Caco-2 (cell line): Measurements from ENCODE around the gene NUP93. TPM values are rescaled to one million over a fixed set of nuclear protein-coding genes. Genes with fewer than 3 reads are reported as not detected.

Source experiments
- BruUV-seq: library from RNA; stranded (reverse); fragments of 400-500 nt; replicated peaks from 2 replicates; lab custom pipeline; 2021; lab: Mats Ljungman, UMichigan
- CTCF ChIA-PET: fragments of 300-600 bp; sonication (Branson Sonifier 250); formaldehyde crosslinking; loops from one replicate; lab custom pipeline; 2022; ENCODE audit warnings: antibody characterized with exemption; lab: Charles Lee
- POLR2A ChIA-PET: fragments of 300-600 bp; sonication (Branson Sonifier 250); formaldehyde crosslinking; loops from one replicate; lab custom pipeline; 2022; ENCODE audit warnings: antibody characterized with exemption; lab: Charles Lee
- DNase-seq, 2 experiments: peaks; one replicate each; pipeline versions ENCODE4 v3.0.0 to v3.0.0-alpha.2; 2020 to 2022
- H3K27me3 ChIP-seq: replicated peaks from 2 replicates; pipeline ENCODE4 v1.6.0; 2011; ENCODE audit warnings: low read length; ENCODE audit not compliant: control insufficient read depth, insufficient read depth
- H3K36me3 ChIP-seq: 2 replicates; pipeline ENCODE4 v1.5.1; 2011; ENCODE audit warnings: low read length; ENCODE audit not compliant: control insufficient read depth, insufficient read depth
- H3K4me1 ChIP-seq: fragments of 250-450 bp; sonication (Bioruptor Pico); 2 replicates; pipeline ENCODE4 v1.5.1; 2020; ENCODE audit warnings: mild to moderate bottlenecking
- H3K4me3 ChIP-seq: 2 replicates; pipeline ENCODE4 v1.5.1; 2011; ENCODE audit warnings: low read depth, mild to moderate bottlenecking, control low read depth, low read length
- H3K9me3 ChIP-seq: fragments of 250-450 bp; sonication (Bioruptor Pico); 2 replicates; pipeline ENCODE4 v1.5.1; 2020; ENCODE audit warnings: mild to moderate bottlenecking, moderate library complexity
- H3K27ac Mint-ChIP-seq: one replicate; pipeline ENCODE4 v1.8.0; 2022; ENCODE audit warnings: mixed read lengths; ENCODE audit not compliant: unreplicated experiment
- H3K27me3 Mint-ChIP-seq: one replicate; pipeline ENCODE4 v1.8.0; 2022; ENCODE audit warnings: mixed read lengths; ENCODE audit not compliant: insufficient read depth, unreplicated experiment
- H3K36me3 Mint-ChIP-seq: one replicate; pipeline ENCODE4 v1.8.0; 2022; ENCODE audit warnings: mild to moderate bottlenecking, mixed read lengths; ENCODE audit not compliant: insufficient read depth, unreplicated experiment
- H3K4me1 Mint-ChIP-seq: one replicate; pipeline ENCODE4 v1.8.0; 2022; ENCODE audit warnings: low read depth, mixed read lengths; ENCODE audit not compliant: unreplicated experiment
- H3K4me3 Mint-ChIP-seq: one replicate; pipeline ENCODE4 v1.8.0; 2022; ENCODE audit warnings: mild to moderate bottlenecking, moderate library complexity, mixed read lengths; ENCODE audit not compliant: unreplicated experiment
- H3K9me3 Mint-ChIP-seq: one replicate; pipeline ENCODE4 v1.8.0; 2022; ENCODE audit warnings: mixed read lengths; ENCODE audit not compliant: unreplicated experiment
- CTCF ChIP-seq, 2 experiments: fragments of 200-600 bp in 1 of 2; IDR thresholded peaks; 1 replicate in 1 of 2; 2 replicates in 1 of 2; pipeline versions ENCODE4 v1.5.1 to v1.8.0; 2011 to 2022; ENCODE audit warnings: antibody characterized with exemption in 1 of 2, control low read depth in 1 of 2, inconsistent platforms in 1 of 2, low read depth in 1 of 2, low read length in 1 of 2, mild to moderate bottlenecking in 1 of 2, moderate library complexity in 1 of 2; ENCODE audit not compliant: insufficient read depth in 1 of 2, severe bottlenecking in 1 of 2, unreplicated experiment in 1 of 2
- intact Hi-C: fragments of 100-400 bp; cut with micrococcal nuclease; formaldehyde crosslinking; loops from one replicate; pipeline ENCODE4 v1.10.0; 2022; ENCODE audit not compliant: unreplicated experiment
- total RNA-seq: library from RNA; stranded (reverse); gene quantifications from 2 replicates; pipeline ENCODE4 v1.2.3, GENCODE V29; 2022

NUP93 gene
- total RNA-seq, 1 experiment from 2014 or later, result 148 TPM

- H3K36me3 Mint-ChIP-seq, result peaks cover 22% of the 10 kb centered on the region
- ChIA-PET POLR2A (no interaction called here), CTCF (interaction anchor here (1.1 kb wide), 1 partner anchor 113 kb away, joined by 3 read pairs; no protein-coding TSS in a partner anchor)
- H3K9me3 Mint-ChIP-seq, result no peaks in the 10 kb centered on the region
- H3K4me1 ChIP-seq, result peaks cover 71% of the 10 kb centered on the region
- no peaks in the 10 kb centered on the region for H3K27me3 ChIP-seq
- peak overlapping the region; percentile 53 for H3K4me3 Mint-ChIP-seq
- TSS peak; percentile 42 for BruUV-seq
- intact Hi-C loops, result loop anchor here (2.0 kb wide), 1 partner anchor 24 kb away; no protein-coding TSS in a partner anchor
- no peaks in the 10 kb centered on the region for H3K27me3 Mint-ChIP-seq
- peaks cover 39% of the 10 kb centered on the region for H3K4me1 Mint-ChIP-seq
- 0 out of 2 replicates have a peak, but pooled peaks cover 8% of the 10 kb centered on the region for H3K9me3 ChIP-seq
- peak; percentile 65 to 86 for DNase-seq
- no peaks in the 10 kb centered on the region for H3K36me3 ChIP-seq
- peak overlapping the region; percentile 81 for H3K27ac Mint-ChIP-seq
- no peak for TF ChIP-seq CTCF (IDR thresholded peaks at IDR 0.05; ENCODE audit: insufficient read depth in 1 of 2, low read depth in 1 of 2, low read length in 1 of 2, severe bottlenecking in 1 of 2, unreplicated experiment in 1 of 2)
- H3K4me3 ChIP-seq, result no peak overlapping the region
Measured at GRCh38 chr16:56814537-56815432, 84.9 kb downstream of the NUP93 start.

GRCh38 chr16:56815721-56816120 lies 85.8 kb downstream of the NUP93 start:
- CTCF ChIA-PET, result interaction anchor here (1.1 kb wide), 1 partner anchor 114 kb away, joined by 3 read pairs; no protein-coding TSS in a partner anchor
- Histone ChIP-seq H3K27me3 (no peaks in the 10 kb centered on the region), H3K4me3 (no peak overlapping the region), H3K9me3 (0 out of 2 replicates have a peak, but pooled peaks cover 8% of the 10 kb centered on the region), H3K4me1 (peaks cover 71% of the 10 kb centered on the region), H3K36me3 (peaks cover 1% of the 10 kb centered on the region; the same call in 1 of the 2 replicates)
- peak overlapping the region; percentile 81 for H3K27ac Mint-ChIP-seq
- DNase-seq, result no peak
- H3K4me3 Mint-ChIP-seq, result no peak overlapping the region
- no peaks in the 10 kb centered on the region for H3K9me3 Mint-ChIP-seq
- intact Hi-C loops, result loop anchor here (2.0 kb wide), 1 partner anchor 23 kb away; no protein-coding TSS in a partner anchor
- H3K4me1 Mint-ChIP-seq, result peaks cover 39% of the 10 kb centered on the region
- H3K36me3 Mint-ChIP-seq, result peaks cover 19% of the 10 kb centered on the region
- TF ChIP-seq CTCF (IDR thresholded peaks at IDR 0.05; ENCODE audit: insufficient read depth in 1 of 2, low read depth in 1 of 2, low read length in 1 of 2, severe bottlenecking in 1 of 2, unreplicated experiment in 1 of 2), result no peak
- BruUV-seq, result no TSS peak
- no peaks in the 10 kb centered on the region for H3K27me3 Mint-ChIP-seq
- POLR2A ChIA-PET, result interaction anchor here (0.5 kb wide), 1 partner anchor 25 kb away, joined by 8 read pairs; no protein-coding TSS in a partner anchor

GRCh38 chr16:56817056-56817455 lies 87.1 kb downstream of the NUP93 start:
- Mint-ChIP-seq H3K4me1 (peaks cover 39% of the 10 kb centered on the region), H3K4me3 (no peak overlapping the region), H3K27ac (no peak overlapping the region), H3K9me3 (no peaks in the 10 kb centered on the region), H3K36me3 (peaks cover 31% of the 10 kb centered on the region), H3K27me3 (no peaks in the 10 kb centered on the region)
- Histone ChIP-seq H3K36me3 (peaks cover 1% of the 10 kb centered on the region; the same call in 1 of the 2 replicates), H3K9me3 (0 out of 2 replicates have a peak, but pooled peaks cover 8% of the 10 kb centered on the region), H3K27me3 (no peaks in the 10 kb centered on the region), H3K4me3 (no peak overlapping the region), H3K4me1 (peaks cover 58% of the 10 kb centered on the region)
- TF ChIP-seq CTCF (IDR thresholded peaks at IDR 0.05; ENCODE audit: insufficient read depth in 1 of 2, low read depth in 1 of 2, low read length in 1 of 2, severe bottlenecking in 1 of 2, unreplicated experiment in 1 of 2), result no peak
- intact Hi-C loops, result no loop called here
- no peak for DNase-seq
- POLR2A ChIA-PET, result interaction anchor here (0.5 kb wide), 1 partner anchor 22 kb away, joined by 3 read pairs; no protein-coding TSS in a partner anchor
- CTCF ChIA-PET, result no interaction called here
- no TSS peak for BruUV-seq
